Hepatocyte (in vitro differentiated cells): ENCODE data around the gene NRSN2.

Experiments
- EZH2 ChIP-seq: fragments of 200-600 bp; sonication (generic); IDR thresholded peaks from 2 replicates; pipeline ENCODE4 v1.6.1; 2016; ENCODE audit warnings: antibody characterized with exemption, mild to moderate bottlenecking, borderline replicate concordance
- TF ChIP-seq, protein P1 (sequence below): fragments of 200-600 bp; sonication (generic); IDR thresholded peaks from 2 replicates; pipeline ENCODE4 v1.5.1; 2016; ENCODE audit warnings: antibody characterized with exemption, mild to moderate bottlenecking; ENCODE audit not compliant: poor library complexity

DNA sequence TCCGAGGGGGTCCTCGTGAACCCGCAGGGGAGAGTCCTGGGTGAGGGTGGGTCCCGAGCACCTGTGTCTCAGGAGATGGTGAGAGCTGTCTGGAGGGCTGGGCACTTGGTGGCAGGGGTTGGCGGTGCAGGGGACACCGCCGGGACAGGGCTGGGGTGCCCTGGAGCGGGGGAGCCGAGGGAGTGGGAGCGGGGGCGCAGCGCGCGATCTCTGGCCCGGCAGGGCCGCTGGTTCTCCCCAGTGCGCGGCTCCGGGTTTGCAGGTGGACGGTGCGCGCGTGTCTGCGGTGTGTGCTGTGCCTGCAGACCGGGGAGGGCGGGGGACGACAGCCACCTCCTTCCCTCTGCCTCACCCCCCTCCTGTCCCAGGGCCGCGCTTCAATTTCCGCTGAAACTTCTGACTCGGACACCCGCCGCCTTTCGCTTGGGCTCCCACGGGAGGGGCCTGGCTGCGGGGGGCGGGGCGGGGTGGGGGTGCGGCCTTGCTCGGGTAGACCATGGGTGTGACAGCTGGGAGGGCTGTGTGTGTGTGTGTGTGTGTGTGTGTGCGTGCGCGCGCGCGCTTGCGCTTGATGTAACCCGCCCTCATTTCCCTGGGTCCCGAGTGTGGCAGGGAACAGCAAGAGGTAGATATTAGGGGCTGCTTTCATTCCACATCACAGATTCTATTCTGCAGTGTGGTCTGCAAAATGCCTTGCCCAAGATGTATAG lies 34.8 kb downstream of the NRSN2 start:
- TF ChIP-seq, protein P1, sequence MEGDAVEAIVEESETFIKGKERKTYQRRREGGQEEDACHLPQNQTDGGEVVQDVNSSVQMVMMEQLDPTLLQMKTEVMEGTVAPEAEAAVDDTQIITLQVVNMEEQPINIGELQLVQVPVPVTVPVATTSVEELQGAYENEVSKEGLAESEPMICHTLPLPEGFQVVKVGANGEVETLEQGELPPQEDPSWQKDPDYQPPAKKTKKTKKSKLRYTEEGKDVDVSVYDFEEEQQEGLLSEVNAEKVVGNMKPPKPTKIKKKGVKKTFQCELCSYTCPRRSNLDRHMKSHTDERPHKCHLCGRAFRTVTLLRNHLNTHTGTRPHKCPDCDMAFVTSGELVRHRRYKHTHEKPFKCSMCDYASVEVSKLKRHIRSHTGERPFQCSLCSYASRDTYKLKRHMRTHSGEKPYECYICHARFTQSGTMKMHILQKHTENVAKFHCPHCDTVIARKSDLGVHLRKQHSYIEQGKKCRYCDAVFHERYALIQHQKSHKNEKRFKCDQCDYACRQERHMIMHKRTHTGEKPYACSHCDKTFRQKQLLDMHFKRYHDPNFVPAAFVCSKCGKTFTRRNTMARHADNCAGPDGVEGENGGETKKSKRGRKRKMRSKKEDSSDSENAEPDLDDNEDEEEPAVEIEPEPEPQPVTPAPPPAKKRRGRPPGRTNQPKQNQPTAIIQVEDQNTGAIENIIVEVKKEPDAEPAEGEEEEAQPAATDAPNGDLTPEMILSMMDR: no peak
- TF ChIP-seq EZH2: no peak
